Testis (tissue), 2 donors: ENCODE data around the gene CEMIP2.

Experiments used
- CTCF ChIP-seq, 3 experiments: fragments of 450-650 bp in 2 of 3; fragments of 200-600 bp in 1 of 3; sonication (generic) in 1 of 3; IDR thresholded peaks; one replicate each; pipeline ENCODE4 v1.5.1; 2016 to 2019; ENCODE audit warnings: antibody characterized with exemption in 3 of 3, mild to moderate bottlenecking in 2 of 3, moderate library complexity in 1 of 3
- POLR2A ChIP-seq: fragments of 450-650 bp; IDR thresholded peaks from one replicate; pipeline ENCODE4 v1.6.1; 2017; ENCODE audit warnings: antibody characterized with exemption, mild to moderate bottlenecking, moderate library complexity

- no peak for TF ChIP-seq POLR2A
- no peak for TF ChIP-seq CTCF (IDR thresholded peaks at IDR 0.05)
These were observed 104.3 kb downstream of the CEMIP2 start for GRCh38 chr9:71663931-71664459.
